Peyer's patch (tissue), 4 donors: ENCODE results near the gene PDGFC. TPM values are rescaled to one million over a fixed set of nuclear protein-coding genes. Genes with fewer than 3 reads are reported as not detected.

Experiments
- DNase-seq, 3 donors: peaks; one replicate each; pipeline ENCODE4 v3.0.0-alpha.2; 2017 to 2019
- H3K27ac ChIP-seq, 4 donors: fragments of 200-600 bp; sonication (generic); one replicate each; pipeline ENCODE4 v1.5.1; 2016 to 2019
- H3K27me3 ChIP-seq, 2 donors: fragments of 200-600 bp; sonication (generic); one replicate each; pipeline ENCODE4 v1.5.1; 2019
- H3K36me3 ChIP-seq, 3 donors: fragments of 200-600 bp; sonication (generic); one replicate each; pipeline ENCODE4 v1.5.1; 2016 to 2019
- H3K4me1 ChIP-seq, 4 donors: fragments of 200-600 bp; sonication (generic); one replicate each; pipeline ENCODE4 v1.5.1; 2016 to 2019
- H3K4me3 ChIP-seq, 4 donors: fragments of 200-600 bp; sonication (generic); 1 replicate in 3 of 4; 2 replicates in 1 of 4; pipeline ENCODE4 v1.5.1; 2016 to 2019; ENCODE audit warnings: mild to moderate bottlenecking in 1 of 4
- H3K9me3 ChIP-seq, 4 donors: fragments of 200-600 bp; sonication (generic); one replicate each; pipeline ENCODE4 v1.5.1; 2016 to 2019; ENCODE audit warnings: mild to moderate bottlenecking in 1 of 4
- POLR2A ChIP-seq, 2 donors: fragments of 450-650 bp; IDR thresholded peaks; one replicate each; pipeline ENCODE4 v1.5.1; 2017; ENCODE audit warnings: antibody characterized with exemption in 2 of 2, mild to moderate bottlenecking in 2 of 2, moderate library complexity in 2 of 2
- total RNA-seq, 4 donors: library from RNA; depleted of rRNA; stranded (reverse); fragments of >200 nt; gene quantifications; one replicate each; pipeline ENCODE4 v1.1.0, GENCODE V29; 2016
- TF ChIP-seq, protein P1 (sequence below), 6 experiments: fragments of 450-650 bp in 4 of 6; fragments of 200-600 bp in 2 of 6; sonication (generic) in 1 of 6; IDR thresholded peaks; one replicate each; pipeline ENCODE4 v1.5.1; 2017 to 2019; ENCODE audit warnings: antibody characterized with exemption in 6 of 6, mild to moderate bottlenecking in 3 of 6, moderate library complexity in 1 of 6

PDGFC gene
- total RNA-seq, 4 donors from 2014 or later = 4.4 to 17.3 (median 11.5) TPM

DNA sequence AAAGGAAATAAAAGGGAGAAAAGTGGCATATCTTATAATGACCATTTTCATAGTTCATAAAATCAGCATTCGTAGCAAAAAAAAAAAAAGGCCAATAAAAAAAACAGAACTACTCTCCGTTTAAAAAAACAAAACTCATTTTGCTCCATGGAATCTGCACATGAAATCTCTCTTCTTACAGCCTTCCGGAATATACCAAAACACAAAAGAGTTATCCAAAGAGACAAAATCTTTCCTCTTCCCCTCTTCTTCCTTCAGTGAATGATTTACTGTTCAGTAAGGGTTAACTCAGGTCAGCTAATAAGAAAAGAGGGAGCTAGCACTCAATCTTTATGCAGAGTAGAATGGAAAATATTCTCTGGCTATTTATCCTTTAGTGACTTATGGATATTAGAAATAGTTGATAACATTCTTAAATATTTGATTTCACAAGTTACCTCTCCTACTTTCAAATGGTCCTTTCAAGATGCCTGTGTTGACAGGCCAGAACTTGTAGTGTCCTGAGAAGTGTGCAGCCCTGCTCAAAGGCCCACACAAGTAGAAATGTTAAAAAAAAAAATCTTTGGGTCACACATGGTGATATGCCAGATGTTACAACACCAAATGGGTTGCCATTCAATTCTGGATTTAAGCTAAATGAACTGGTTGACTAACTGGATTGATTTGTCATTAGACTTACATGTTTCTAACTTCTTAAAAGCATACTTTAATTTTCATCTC is 42.1 kb downstream of the PDGFC start:
- TF ChIP-seq, protein P1, sequence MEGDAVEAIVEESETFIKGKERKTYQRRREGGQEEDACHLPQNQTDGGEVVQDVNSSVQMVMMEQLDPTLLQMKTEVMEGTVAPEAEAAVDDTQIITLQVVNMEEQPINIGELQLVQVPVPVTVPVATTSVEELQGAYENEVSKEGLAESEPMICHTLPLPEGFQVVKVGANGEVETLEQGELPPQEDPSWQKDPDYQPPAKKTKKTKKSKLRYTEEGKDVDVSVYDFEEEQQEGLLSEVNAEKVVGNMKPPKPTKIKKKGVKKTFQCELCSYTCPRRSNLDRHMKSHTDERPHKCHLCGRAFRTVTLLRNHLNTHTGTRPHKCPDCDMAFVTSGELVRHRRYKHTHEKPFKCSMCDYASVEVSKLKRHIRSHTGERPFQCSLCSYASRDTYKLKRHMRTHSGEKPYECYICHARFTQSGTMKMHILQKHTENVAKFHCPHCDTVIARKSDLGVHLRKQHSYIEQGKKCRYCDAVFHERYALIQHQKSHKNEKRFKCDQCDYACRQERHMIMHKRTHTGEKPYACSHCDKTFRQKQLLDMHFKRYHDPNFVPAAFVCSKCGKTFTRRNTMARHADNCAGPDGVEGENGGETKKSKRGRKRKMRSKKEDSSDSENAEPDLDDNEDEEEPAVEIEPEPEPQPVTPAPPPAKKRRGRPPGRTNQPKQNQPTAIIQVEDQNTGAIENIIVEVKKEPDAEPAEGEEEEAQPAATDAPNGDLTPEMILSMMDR (IDR thresholded peaks at IDR 0.05) = no peak
- no peak for TF ChIP-seq POLR2A (IDR thresholded peaks at IDR 0.05)
- Histone ChIP-seq H3K27ac (no peak overlapping the region), H3K4me3 (no peak overlapping the region), H3K36me3 (no peaks in the 10 kb centered on the region), H3K4me1 (no peaks in the 10 kb centered on the region), H3K27me3 (no peaks in the 10 kb centered on the region), H3K9me3 (no peaks in the 10 kb centered on the region)
- DNase-seq = no peak

DNA sequence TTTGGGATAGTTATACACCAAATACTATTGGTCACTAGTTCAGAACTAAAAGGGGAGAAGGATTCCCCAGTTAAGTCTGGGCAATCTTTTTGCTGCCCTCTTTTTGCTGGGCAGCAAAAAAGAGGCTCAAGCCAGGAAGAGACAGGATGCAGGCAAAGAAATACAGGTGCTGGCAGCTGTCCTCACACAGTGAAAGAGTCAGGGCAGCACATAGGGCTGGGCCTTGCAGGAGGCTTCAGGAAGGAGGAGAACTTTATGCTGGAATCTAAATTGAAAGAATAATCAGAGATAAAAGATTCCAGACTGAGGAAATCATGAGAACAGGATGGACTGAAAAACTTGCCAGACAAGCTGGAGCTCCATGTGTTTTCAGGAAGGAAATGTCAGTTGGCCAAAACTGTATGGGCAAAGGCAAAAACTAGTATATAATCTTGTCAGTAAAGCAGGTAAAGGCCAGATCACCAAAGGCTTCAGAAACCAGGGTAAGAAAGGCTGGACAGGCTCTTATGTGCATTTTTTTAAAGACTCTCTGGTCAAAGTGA is 46.8 kb downstream of the PDGFC start:
- Histone ChIP-seq H3K36me3 (no peaks in the 10 kb centered on the region), H3K27me3 (no peaks in the 10 kb centered on the region), H3K4me3 (no peak overlapping the region), H3K9me3 (no peaks in the 10 kb centered on the region), H3K27ac (no peak overlapping the region), H3K4me1 (no peaks in the 10 kb centered on the region)
- TF ChIP-seq, protein P1 (IDR thresholded peaks at IDR 0.05) = no peak
- TF ChIP-seq POLR2A (IDR thresholded peaks at IDR 0.05) = no peak
- no peak for DNase-seq

DNA sequence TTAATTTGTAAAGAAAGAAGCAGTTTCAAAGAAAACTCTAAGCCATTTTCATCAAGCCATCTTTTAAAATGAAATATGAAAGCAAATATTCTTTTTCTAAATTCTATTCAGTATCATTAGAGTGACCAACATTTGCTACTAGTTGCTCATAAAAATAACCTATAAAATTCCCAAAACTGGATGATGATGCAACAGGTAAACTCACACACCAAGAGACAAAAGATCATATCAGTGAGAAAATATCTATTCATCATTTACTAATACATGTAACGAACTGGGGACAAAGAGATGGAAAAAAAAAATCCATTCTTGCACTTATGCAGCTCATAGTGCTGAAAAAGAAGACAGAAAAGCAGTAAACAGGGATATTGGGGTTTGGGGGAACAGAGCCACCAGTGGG is 48.1 kb downstream of the PDGFC start:
- no peak for DNase-seq
- TF ChIP-seq POLR2A (IDR thresholded peaks at IDR 0.05) = no peak
- TF ChIP-seq, protein P1 (IDR thresholded peaks at IDR 0.05) = no peak
- H3K27ac ChIP-seq = no peak overlapping the region

DNA sequence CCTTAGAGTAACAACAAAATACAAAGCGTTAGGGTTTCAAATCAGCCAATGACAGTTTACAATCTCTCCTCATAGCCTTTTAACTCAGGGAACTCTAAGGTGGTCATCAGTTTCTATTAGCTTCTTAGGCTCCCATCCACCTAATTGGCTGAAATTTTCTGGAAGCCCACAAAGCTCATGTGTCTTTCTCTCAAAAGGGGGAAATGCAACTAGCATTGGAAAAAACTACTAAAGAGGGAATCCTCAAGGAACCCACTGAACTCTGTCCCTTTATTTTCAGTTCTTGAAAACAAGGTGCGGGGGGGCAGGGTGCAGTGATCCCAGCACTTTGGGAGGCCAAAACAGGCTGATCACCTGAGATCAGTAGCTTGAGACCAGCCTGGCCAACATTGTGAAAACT is 56.4 kb downstream of the PDGFC start:
- Histone ChIP-seq H3K9me3 (no peaks in the 10 kb centered on the region), H3K36me3 (no peaks in the 10 kb centered on the region), H3K4me1 (no peaks in the 10 kb centered on the region), H3K27me3 (no peaks in the 10 kb centered on the region), H3K27ac (no peak overlapping the region), H3K4me3 (no peak overlapping the region)
- TF ChIP-seq POLR2A (IDR thresholded peaks at IDR 0.05) = no peak
- TF ChIP-seq, protein P1 (IDR thresholded peaks at IDR 0.05) = no peak
- DNase-seq = no peak

More for the DNA sequence above, 48.1 kb downstream of the PDGFC start:
- Histone ChIP-seq H3K9me3 (no peaks in the 10 kb centered on the region), H3K4me1 (no peaks in the 10 kb centered on the region), H3K36me3 (no peaks in the 10 kb centered on the region), H3K4me3 (no peak overlapping the region), H3K27me3 (no peaks in the 10 kb centered on the region)

GRCh38 chr4:156913234-156913633 is 58.4 kb downstream of the PDGFC start:
- TF ChIP-seq, protein P1 (IDR thresholded peaks at IDR 0.05) = no peak
- no peak for TF ChIP-seq POLR2A (IDR thresholded peaks at IDR 0.05)
- no peak overlapping the region for H3K4me3 ChIP-seq
- no peak overlapping the region for H3K27ac ChIP-seq

More at GRCh38 chr4:156913234-156913633, 58.4 kb downstream of the PDGFC start:
- DNase-seq = no peak
- no peaks in the 10 kb centered on the region for H3K4me1 ChIP-seq
- no peaks in the 10 kb centered on the region for H3K27me3 ChIP-seq
- H3K9me3 ChIP-seq = no peaks in the 10 kb centered on the region
- no peaks in the 10 kb centered on the region for H3K36me3 ChIP-seq
